GM12865 (cell line): Measurements from ENCODE around the gene DNAJB6.

ENCODE experiments used
- DNase-seq: peaks from one replicate; pipeline ENCODE4 v3.0.0; 2010; ENCODE audit warnings: low read depth
- H3K4me3 ChIP-seq: 2 replicates; pipeline ENCODE4 v1.5.1; 2011; ENCODE audit warnings: mild to moderate bottlenecking, low read depth, low read length, control low read depth
- CTCF ChIP-seq: IDR thresholded peaks from 2 replicates; pipeline ENCODE4 v1.5.1; 2011; ENCODE audit warnings: low read length, control low read depth, low read depth, inconsistent platforms; ENCODE audit not compliant: insufficient read depth; ENCODE audit errors: missing control alignments

The DNAJB6 gene

GRCh38 chr7:157373493-157373892, 36.7 kb downstream of the DNAJB6 start:
- H3K4me3 ChIP-seq, result no peak overlapping the region
- DNase-seq, result no peak
- TF ChIP-seq CTCF, result no peak

GRCh38 chr7:157375410-157375809, 38.6 kb downstream of the DNAJB6 start:
- no peak overlapping the region for H3K4me3 ChIP-seq
- no peak for TF ChIP-seq CTCF
- DNase-seq, result no peak

DNA sequence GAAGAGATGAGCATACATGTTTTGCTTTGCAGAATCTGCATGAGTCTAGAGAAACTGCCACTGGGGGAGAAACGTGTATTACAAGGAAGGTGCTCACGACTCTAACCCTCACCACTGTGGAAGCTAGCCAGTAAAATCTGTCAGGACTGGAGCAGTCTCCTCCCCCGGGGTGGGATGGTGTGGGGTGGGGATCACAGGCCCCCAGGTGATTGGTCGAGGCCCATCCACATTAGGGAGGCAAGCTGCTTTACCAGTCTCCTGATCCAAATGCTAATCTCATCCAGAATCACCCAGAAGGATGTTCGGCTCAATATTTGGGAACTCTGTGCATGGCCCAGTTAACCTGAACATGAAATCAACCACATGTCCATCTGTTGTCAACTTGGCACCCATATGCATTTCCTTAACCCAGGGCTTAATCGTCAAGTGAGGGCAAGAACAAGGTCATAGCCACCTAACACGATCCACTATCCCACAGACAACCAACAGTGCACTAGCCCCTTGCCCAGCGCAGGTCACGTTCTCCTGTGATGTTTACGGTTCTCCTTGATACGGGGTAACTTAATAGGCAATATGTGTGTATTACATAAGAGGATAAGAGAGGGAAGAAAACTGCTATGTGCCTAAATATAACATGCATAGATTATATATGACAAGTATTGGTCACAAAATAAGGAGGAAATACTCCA, 40.8 kb downstream of the DNAJB6 start:
- no peak for TF ChIP-seq CTCF
- H3K4me3 ChIP-seq, result no peak overlapping the region
- DNase-seq, result no peak

DNA sequence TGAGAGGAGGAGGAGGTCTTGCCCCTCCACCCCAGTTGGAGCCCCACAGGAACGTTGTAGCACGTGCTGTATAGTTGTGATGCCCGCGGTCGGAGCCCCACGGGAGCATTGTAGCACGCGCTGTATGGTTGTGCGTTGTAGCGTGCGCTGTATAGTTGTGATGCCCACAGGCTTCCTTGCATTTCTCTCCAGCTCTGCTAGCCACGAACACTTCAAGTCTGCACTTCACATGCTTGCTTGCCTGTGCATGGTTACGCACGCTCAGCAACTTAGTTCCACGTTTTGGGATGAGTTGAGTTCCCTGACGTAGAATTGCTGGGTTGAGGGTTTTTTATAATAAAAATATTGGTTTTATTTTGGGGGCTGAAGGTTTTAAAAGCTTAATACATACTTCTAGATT, 41.6 kb downstream of the DNAJB6 start:
- TF ChIP-seq CTCF, result no peak
- no peak overlapping the region for H3K4me3 ChIP-seq
- DNase-seq, result no peak

DNA sequence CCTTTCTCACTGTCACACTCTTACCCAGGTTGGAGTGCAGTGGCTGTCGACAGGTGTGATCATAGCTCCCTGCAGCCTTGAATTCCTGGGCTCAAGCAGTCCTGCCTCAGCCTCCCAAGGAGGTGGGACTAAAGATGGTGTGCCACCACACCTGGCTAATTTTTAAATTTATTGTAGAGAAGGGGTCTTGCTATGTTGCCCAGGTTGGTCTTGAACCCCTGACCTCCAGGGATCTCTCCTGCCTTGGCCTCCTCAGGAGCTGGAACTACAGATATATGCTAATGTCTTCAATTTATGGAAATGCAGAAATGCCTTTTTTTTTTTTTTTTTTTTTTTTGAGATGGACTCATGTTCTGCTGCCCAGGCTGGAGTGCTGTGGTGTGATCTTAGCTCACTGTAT, 42.7 kb downstream of the DNAJB6 start:
- DNase-seq, result no peak
- TF ChIP-seq CTCF, result no peak
- H3K4me3 ChIP-seq, result no peak overlapping the region

DNA sequence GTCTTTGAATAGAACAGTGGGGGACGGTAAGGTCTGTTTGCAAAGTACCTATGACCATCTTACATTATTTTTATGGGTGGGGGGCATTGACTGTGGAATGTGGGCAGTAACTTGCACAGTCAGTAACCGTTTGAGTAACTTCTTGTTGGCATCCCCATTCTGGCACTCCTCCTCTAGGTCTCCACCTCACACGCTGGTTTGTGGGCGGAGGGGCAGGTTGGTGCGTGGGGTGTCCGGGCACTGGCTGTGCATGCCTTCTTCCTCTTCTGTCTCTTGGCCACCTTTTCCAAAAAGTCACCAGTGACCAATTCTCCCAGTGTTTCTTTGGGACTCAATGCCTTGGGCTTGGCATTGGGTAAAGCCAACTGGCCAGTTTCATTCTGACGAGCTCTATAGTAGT, 43.6 kb downstream of the DNAJB6 start:
- no peak for DNase-seq
- H3K4me3 ChIP-seq, result no peak overlapping the region
- no peak for TF ChIP-seq CTCF

- no peak for DNase-seq
- TF ChIP-seq CTCF, result no peak
- H3K4me3 ChIP-seq, result no peak overlapping the region
These were observed 47.1 kb downstream of the DNAJB6 start for GRCh38 chr7:157383868-157384267.
